ENCODE measurements around the gene ZNFX1.
A peak's percentile ranks its signal among the peaks of the same experiment; 100 is the strongest.

DNA sequence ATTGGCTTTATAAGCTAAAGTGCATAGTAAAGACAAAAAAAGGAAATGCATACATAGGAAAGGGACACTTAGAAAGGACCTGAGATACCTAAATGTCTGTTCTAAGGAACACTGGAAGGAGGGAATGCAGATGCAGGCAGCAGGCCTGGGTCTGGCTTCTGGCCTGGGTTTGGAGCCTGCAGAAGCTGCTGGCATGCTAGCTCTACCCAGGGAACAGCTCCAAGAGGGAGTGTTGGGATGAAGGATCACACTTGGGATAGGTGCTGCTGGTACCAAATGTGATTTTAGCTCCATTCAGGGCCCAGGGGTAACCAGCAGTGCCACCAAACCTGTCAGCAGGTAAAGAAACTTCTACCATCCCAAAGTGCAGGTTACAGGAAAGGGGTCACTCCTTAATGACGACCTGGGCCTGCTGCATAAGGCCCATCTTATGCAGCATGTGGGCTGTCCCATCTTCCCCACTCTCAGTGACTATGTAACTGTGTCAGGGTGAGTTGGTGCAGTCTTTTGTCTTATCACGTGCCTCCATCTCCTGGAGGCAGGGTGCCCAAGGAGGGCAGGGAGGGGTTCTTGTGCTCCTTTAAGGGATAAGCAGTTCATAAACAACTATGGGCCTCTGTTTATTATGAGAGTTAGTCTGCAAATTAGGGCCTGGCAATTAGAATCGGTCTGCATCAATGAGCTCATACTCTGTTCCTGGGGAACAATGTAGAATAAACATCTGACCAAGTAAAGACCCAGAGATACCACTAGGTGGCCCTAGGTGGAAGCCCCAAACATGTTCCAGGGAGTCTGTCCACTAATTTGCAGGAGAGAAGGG, 31.7 kb downstream of the ZNFX1 start:
- TF ChIP-seq, protein P1, sequence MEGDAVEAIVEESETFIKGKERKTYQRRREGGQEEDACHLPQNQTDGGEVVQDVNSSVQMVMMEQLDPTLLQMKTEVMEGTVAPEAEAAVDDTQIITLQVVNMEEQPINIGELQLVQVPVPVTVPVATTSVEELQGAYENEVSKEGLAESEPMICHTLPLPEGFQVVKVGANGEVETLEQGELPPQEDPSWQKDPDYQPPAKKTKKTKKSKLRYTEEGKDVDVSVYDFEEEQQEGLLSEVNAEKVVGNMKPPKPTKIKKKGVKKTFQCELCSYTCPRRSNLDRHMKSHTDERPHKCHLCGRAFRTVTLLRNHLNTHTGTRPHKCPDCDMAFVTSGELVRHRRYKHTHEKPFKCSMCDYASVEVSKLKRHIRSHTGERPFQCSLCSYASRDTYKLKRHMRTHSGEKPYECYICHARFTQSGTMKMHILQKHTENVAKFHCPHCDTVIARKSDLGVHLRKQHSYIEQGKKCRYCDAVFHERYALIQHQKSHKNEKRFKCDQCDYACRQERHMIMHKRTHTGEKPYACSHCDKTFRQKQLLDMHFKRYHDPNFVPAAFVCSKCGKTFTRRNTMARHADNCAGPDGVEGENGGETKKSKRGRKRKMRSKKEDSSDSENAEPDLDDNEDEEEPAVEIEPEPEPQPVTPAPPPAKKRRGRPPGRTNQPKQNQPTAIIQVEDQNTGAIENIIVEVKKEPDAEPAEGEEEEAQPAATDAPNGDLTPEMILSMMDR (IDR thresholded peaks at IDR 0.05; ENCODE audit: low read depth, low read length) = peak; percentile 76
- no peak for TF ChIP-seq EZH2phosphoT487 (IDR thresholded peaks at IDR 0.05; ENCODE audit: low read depth)
